ENCODE measurements around the gene ARID1B.

DNA sequence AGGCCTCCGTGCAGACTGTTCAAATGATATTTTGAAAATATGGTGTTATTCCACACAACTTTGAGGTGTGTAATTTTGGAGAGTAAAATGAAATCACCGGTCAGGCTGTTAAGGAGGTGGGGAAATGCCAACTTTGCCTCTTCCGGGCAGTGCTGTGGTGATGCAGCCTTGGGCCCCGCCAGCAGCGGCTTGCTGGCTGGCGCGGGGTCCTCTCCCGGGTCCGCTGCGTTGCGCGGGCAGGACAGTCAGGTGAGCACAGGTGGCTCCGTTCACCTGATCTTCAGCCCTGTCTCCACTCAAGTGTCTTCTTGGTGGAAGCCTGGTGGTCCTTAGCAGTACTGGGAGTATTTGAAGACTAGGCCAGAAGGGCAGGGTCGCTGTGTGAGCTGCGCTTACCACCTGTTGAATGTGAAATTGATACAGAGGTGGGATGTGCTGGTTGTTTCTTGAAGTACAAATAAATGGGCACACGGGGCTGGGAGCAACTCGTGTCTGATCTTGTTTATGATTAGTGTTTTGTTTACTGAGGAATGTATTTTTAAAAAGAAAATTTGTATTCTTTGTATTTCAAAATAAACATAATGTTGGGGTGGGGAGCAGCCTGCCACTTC lies 184.2 kb downstream of the ARID1B start:
- TF ChIP-seq, protein P1, sequence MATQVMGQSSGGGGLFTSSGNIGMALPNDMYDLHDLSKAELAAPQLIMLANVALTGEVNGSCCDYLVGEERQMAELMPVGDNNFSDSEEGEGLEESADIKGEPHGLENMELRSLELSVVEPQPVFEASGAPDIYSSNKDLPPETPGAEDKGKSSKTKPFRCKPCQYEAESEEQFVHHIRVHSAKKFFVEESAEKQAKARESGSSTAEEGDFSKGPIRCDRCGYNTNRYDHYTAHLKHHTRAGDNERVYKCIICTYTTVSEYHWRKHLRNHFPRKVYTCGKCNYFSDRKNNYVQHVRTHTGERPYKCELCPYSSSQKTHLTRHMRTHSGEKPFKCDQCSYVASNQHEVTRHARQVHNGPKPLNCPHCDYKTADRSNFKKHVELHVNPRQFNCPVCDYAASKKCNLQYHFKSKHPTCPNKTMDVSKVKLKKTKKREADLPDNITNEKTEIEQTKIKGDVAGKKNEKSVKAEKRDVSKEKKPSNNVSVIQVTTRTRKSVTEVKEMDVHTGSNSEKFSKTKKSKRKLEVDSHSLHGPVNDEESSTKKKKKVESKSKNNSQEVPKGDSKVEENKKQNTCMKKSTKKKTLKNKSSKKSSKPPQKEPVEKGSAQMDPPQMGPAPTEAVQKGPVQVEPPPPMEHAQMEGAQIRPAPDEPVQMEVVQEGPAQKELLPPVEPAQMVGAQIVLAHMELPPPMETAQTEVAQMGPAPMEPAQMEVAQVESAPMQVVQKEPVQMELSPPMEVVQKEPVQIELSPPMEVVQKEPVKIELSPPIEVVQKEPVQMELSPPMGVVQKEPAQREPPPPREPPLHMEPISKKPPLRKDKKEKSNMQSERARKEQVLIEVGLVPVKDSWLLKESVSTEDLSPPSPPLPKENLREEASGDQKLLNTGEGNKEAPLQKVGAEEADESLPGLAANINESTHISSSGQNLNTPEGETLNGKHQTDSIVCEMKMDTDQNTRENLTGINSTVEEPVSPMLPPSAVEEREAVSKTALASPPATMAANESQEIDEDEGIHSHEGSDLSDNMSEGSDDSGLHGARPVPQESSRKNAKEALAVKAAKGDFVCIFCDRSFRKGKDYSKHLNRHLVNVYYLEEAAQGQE (IDR thresholded peaks at IDR 0.05; ENCODE audit: insufficient read depth in 1 of 2, low read depth in 2 of 2, low read length in 2 of 2): no peak
- TF ChIP-seq POLR2AphosphoS5 (IDR thresholded peaks at IDR 0.05; ENCODE audit: low read depth, low read length): no peak
- no peak for TF ChIP-seq SIN3A (IDR thresholded peaks at IDR 0.05; ENCODE audit: borderline replicate concordance, insufficient read depth, low read length)
